ENCODE results near the gene HNRNPCL4.
"Not testable (repeated sequence)": the region's sequence is repeated elsewhere in the genome, so short reads cannot be mapped to it uniquely, and the experiment has no call there.

Gene HNRNPCL4

GRCh38 chr1:13165531-13165930 lies at the start of gene HNRNPCL4:
TSS of gene HNRNPCL4 (minus strand) at chr1:13165631. CDS start at chr1:13165467, 164 bp downstream.
- not testable (repeated sequence) for DNase-seq (ENCODE audit: low read depth)

DNA sequence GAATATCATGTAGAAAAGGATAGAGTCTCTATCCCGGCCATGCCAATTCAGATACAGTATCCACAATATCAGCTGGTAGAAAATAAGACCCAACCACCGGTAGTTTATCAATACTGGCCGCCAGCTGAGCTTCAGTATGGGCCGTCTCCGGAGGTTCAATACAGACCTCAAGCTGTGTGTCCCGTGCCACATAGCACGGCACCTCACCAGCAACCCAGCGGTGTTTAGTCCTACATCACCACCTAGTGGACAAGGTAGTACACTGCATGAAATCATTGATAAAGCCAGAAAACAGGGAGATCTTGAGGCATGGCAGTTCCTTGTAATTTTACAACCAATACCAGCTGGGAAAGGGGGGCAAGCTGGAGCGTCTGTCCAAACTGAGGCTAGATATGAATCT lies 43.3 kb upstream of the HNRNPCL4 start:
- DNase-seq (ENCODE audit: low read depth) = not testable (repeated sequence)

GRCh38 chr1:13201309-13201708 lies 35.9 kb upstream of the HNRNPCL4 start, which contains the start of gene PRAMEF13:
TSS of gene PRAMEF13 (minus strand) at chr1:13201409. CDS start at chr1:13199589, 1,820 bp downstream.
- not testable (repeated sequence) for DNase-seq (ENCODE audit: low read depth)

DNA sequence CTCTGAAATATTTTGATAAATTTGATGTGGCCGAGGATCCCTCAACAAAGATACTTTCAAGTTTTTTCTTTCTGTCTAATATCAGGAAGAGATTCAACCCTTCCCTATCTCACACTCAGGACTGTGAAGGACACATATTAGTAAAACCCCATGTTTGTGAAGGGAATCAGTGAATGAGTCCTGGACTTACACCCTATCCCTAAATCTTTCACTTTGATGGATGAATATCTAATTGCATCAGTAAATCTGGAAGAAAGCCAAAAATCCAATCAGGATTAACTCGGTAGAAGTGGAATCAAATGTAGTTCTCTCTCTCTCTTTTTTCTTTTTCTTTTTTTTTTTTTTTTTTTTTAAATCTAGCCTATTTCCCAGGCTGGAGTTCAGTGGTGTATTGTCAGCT lies 6.1 kb upstream of the HNRNPCL4 start, which contains the start of gene PRAMEF9:
Gene PRAMEF9, plus strand, starts transcription at position 301 of the 400 bp plus-strand sequence. CDS start 3,433 bp downstream, outside the sequence.
- DNase-seq (ENCODE audit: low read depth) = not testable (repeated sequence)

DNA sequence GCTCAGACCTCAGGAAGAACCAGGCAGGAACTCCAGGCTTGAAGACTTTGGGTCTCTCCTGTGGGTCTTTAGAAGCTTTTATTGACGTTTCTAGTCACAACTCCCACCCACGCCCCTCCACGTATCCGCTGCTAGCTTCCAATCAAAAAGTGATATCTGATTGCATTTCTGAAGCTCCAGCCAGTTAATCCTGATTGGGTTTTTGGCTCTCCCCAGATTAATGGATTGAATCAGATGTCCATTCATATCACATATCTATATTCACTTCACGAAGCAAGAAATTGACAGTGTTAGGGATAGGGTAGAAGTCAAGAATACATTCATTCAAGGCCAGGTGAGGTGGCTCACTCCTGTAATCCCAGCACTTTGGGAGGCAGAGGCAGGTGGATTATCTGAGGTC lies 9.5 kb downstream of the HNRNPCL4 start, which contains the start of gene PRAMEF26:
Gene PRAMEF26, minus strand, starts transcription at position 101 of the 400 bp plus-strand sequence. CDS start 2,914 bp downstream, outside the sequence.
- DNase-seq (ENCODE audit: low read depth) = not testable (repeated sequence)

GRCh38 chr1:13116754-13117153 lies 48.7 kb downstream of the HNRNPCL4 start, which contains the start of gene HNRNPCL2:
TSS of gene HNRNPCL2 (minus strand) at chr1:13116854. CDS start at chr1:13116400, 454 bp downstream.
- DNase-seq (ENCODE audit: low read depth) = not testable (repeated sequence)
